Stimulated activated CD8-positive, alpha-beta memory T cell treated with anti-CD3 and anti-CD28 coated beads, Interleukin-15, amount 100 ng/mL, for 24 hours (primary cell): ENCODE data around the gene CCR8.
"Not testable (repeated sequence)": the region's sequence is repeated elsewhere in the genome, so short reads cannot be mapped to it uniquely, and the experiment has no call there.

Experiments
- DNase-seq: peaks from one replicate; pipeline ENCODE4 v3.0.0-alpha.2; 2020; ENCODE audit warnings: low read depth

CCR8 gene

DNA sequence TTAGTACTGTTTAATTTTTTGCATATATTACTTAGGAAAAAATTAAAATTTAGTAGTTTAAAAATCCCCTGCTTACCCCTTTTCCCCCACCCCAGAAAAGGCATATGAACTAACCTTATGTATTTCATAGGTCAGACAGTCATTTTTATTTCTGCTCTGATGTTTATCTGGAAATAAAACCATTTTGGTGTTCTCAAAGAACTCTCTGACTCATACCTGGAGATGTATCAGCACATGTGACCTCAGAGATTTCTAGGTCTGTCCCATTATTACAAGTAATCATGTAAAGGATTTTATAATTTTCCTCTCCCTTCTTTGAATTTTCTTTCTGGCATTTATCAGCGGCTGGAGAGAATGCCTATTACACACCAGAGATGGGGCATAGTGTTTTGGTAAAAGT lies 14.1 kb upstream of the CCR8 start:
- DNase-seq: no peak

DNA sequence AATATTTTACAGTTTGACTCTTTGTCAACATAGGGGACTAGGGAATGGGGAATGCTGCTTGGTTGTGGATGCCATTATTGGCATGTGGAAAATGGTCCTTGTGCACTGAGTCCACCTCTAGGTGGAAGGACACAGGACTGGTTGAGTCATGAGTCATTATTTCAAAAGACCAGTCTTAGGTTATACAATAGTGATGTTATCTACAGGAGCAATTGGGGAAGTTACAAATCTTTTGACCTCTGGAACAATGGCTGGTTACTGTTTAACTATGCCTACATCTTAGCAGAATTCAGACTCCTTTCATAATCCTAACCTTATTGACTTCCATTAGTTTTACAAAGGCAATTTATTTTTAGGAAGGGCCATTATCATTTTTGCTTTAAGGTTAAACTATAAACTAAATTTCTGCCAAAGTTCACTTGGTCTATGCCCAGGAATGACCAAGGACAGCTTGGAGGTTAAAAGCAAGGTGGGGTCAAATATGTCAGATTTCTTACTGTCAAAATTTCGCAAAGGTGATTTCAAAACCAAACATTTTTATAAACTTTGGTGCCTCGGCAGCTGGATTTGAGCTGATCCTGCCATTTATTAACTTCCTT lies 11.8 kb upstream of the CCR8 start:
- no peak for DNase-seq

DNA sequence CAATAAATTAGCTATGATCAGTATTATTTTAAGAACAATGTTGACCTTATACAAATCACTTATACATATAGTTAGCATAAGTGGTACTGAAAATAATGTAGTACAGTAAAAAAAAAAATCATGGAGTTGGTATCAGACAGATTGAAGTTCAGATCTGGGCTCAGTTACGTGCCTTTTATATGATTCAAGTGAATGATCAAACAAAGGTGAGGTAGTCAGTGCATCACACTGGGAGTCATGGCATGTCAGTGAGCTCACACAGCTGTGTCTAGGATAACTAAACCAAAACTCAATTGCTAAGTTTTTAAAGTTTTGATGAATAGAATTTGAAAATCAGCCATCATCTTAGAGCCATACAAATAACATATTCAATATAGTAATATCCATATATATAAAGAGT lies 11.2 kb upstream of the CCR8 start:
- DNase-seq: no peak

DNA sequence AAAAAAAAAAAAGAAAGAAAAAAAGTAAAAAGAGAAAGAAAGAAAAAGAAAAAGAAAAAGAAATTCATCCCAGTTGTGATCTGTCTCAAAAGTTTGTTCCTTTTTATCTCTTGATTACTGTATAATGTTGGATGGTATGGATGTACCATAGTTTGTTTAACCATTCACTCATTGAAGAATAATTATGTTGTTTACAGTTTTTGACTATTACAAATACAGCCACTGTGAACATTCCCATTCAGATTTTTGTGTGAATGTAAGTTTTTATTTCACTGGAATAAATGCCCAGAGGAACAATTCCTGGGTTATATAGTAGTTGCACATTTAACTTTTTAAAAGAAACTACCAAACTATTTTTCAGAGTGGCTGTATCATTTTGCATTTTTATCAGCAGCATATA lies 10.3 kb upstream of the CCR8 start:
- no peak for DNase-seq

DNA sequence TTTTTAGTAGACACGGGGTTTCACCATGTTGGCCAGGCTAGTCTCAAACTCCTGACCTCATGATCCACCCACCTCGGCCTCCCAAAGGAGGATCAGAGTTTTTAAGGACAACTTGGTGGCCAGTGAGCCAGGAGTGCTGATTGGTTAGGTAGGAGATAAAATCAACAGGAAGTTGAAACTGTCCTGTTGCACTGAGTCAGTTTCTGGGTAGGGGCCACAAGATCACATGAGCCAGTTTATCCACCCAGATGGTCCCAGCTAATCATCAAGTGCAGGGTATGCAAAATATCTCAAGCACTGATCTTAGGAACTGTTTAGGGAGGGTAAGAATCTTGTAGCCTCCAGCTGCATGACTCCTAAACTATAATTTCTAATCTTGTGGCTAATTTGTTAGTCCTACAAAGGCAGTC lies 7.9 kb upstream of the CCR8 start:
- DNase-seq: not testable (repeated sequence)

DNA sequence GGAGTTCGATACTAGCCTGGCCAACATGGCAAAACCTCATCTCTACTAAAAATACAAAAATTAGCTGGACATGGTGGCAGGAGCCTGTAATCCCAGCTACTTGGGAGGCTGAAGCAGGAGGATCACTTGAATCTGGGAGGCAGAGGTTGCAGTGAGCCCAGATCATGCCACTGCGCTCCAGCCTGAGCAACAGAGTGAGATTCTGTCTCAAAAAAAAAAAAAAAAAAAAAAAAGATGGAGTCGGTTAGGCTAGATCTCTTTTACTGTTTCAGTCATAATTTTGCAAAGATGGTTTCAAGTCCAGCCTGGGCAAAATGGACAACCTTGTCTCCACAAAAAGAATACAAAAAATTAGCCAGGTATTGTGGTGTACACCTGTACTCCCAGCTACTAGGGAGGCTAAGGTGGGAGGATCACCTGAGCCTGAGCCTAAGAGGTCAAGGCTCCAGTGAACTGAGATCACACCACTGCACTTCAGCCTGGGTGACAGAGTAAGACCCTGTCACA lies 7.2 kb upstream of the CCR8 start:
- DNase-seq: not testable (repeated sequence)

DNA sequence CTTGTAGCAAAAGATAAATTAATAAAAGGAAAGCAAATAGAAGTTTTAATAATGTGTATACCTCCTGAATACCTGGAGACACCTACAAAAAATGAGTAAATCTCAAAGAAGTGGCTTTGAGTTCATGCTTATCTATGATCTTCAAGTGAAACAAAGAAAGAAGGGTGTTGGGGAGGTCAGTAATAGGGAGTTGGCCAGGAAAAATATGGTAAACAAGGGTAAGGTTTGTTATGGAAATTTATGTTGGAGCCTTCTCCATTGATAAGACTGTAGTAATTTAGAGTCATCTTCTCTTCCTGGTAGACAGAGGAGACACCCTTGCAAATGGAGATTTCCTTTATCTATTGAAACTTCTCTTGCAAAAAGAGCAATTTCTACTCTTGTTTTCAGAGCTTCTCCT lies 6.6 kb upstream of the CCR8 start:
- no peak for DNase-seq

DNA sequence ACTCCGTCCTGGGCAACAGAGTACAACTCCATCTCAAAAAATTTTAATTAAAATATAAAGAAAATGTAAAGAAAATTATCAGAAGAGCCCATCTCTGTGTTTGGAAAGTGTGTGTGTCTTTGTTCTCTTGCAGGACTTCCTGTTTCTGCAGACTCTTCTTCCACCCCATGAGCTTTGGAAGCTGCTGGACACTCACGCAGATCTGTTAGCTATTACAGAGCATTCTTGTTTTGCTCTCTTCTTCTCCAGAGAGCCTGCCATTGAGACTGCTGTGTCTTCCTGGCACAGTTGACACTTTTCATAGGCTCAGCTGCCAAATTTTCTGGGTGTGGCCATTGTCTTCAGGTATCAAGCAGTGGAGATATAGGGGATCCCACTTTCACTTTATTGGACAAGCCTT lies 6.0 kb upstream of the CCR8 start:
- DNase-seq: no peak

DNA sequence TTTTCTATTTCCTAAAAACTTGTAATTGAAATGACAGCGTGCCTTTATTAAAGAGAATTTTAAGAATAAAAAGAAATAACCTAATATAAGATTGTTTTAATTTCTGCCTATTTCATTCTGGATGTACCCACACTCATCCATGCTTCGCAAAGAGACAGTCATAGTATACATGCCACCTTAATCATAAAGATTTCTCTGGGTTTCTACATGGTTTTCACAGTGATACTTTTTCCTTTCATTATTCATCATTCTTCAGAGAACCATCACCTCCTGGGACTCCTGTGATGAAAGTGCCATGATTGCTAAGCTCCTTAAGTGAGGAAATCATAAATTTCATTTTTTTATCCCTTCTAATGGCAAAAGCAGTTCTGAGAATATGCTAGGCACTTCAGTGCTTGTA lies 4.3 kb upstream of the CCR8 start:
- DNase-seq: no peak

DNA sequence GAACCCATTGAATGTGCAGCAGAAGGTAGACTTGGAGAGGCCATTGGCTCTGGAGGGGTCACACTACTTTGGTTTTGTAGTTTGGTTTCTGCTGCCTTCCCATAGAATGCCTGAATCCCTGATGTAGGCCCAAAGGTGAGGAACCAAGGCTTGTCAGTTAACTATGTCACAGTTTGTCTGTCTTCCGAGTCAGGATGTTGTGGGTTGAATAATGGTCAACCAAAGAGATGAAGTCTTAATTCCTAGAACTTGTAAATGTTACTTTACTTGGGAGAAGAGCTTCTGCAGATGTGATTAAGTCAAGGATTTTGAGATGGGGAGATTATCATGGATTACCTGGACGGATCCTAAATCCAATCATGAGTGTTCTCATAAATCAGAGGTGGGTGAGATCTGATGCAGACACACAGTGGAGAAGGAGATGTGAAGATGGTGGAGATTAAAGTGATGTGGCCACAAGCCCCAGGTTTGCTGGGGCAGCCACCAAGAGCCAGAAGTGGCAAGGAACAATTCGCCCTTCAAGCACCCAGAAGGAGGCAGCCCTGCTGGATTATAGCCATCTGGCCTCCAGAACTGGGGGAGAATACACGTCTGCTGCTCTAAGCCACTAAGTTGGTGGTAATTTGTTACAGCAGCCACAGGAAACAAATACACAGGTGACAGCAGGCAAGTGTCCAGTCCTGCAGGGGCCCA lies 2.3 kb upstream of the CCR8 start:
- DNase-seq: no peak

DNA sequence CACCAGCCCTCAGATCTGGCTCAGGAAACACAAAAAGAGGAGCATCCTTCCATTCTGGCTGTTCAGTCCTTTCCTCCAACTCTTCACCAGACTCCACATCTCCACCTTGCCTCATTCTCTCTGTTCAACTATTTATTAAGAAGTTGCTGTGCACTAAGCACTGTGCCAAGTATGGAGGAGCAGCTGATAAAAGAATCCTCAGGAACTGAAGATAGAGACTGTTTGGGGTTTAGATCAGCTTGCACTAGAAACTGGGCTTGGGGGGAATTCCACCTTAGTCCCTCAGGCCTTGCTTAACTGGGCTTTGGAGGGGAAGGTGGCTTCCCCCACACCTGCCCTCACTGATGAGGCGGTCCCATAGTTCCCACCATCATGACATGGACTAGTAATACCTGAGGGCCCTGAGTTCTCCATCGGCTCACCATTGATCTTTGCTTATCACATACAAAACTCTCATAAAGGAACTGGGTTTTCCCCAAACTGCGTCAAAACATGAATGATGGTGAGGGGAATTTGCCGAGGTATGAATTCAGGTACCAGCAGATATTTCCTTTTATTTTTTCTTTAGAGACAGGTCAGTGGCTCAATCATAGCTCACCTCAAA lies 1.7 kb upstream of the CCR8 start:
- no peak for DNase-seq

DNA sequence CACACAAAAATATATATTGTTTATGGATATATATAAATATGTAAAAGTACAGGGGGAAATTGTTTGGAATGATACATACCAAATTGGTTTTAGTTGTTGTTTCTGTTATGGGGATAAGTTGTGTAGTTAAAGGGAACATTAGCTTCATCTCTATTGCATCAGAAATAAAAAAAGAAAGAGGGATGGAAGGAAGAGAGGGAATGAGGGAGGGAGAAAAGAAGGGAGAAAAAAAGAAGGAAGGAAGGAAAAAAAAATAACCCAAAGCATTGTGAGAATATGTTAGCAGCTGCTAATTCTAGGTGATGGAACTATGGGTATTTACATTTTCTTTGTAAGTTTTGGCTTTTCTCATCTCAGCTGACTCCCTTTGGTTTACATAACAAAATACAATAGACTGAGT lies 1.3 kb downstream of the CCR8 start:
- DNase-seq: no peak

DNA sequence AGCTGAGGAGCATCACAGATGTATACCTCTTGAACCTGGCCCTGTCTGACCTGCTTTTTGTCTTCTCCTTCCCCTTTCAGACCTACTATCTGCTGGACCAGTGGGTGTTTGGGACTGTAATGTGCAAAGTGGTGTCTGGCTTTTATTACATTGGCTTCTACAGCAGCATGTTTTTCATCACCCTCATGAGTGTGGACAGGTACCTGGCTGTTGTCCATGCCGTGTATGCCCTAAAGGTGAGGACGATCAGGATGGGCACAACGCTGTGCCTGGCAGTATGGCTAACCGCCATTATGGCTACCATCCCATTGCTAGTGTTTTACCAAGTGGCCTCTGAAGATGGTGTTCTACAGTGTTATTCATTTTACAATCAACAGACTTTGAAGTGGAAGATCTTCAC lies 3.0 kb downstream of the CCR8 start:
- no peak for DNase-seq

DNA sequence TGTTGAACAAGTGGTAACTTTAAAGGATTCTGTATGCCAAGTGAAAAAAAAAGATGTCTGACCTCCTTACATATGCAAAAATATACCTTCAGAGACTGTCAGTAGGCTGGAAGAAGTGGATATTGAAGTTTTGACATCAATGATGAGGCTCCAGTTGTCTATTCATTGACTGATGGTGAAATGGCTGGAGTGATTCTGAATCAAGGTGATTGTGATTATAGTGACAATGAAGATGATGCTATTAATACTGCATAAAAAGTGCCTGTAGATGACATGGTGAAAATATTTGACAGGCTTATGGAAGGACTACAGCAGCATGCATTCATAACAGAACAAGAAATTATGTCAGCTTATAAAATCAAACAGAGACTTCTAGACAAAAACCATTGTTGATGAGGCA lies 4.1 kb downstream of the CCR8 start:
- DNase-seq: no peak

DNA sequence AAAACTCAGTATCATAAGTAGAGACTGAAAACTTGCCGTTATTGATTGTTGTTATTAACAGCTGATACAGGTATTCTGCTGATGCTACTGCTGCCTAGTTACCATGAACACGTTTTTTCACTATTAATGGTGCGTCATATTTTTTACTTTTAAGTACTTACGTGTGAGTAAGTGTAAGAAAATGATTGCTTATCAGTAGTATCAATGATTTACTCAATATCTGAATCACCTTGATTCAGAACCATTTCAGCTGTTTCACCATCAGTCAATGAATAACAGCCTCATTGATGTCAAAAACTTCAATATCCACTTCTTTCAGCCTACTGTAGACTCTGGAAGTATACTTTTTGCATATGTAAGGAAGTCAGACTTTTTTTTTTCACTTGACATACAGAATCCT lies 4.7 kb downstream of the CCR8 start:
- DNase-seq: no peak

DNA sequence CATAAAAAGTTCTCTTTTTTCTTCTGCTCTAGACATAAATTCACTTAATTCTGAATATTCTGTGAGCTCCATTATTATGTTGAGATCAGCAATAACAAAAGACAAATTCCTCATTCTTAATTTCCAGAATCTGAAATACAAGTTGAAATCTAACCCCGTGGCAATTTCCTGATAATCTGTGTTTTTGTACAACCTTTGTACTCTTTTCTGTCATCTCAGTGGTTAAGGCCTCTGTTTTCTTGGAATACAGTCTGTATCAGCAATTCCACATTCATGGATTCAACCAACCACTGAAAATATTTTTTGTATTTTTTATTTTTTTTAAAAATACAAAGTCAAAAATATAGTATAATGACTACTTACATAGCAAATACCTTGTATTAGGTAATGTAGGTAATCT lies 8.7 kb downstream of the CCR8 start:
- no peak for DNase-seq

DNA sequence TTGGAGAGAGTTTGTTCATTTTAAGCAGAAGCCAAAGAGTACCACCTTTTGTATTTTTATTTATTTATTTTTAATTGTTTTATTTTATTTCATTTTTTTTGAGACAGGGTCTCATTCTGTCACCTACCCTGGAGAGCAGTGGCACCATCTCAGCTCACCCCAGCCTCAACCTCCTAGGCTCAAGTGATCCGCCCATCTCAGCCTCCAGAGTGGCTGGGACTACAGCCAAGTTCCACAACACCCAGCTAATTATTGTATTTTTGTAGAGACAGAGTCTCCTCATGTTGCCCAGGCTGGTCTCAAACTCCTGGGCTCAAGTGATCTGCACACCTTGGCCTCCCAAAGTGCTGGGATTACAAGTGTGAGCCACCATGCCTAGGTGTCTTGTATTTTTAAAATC lies 9.6 kb downstream of the CCR8 start:
- no peak for DNase-seq

DNA sequence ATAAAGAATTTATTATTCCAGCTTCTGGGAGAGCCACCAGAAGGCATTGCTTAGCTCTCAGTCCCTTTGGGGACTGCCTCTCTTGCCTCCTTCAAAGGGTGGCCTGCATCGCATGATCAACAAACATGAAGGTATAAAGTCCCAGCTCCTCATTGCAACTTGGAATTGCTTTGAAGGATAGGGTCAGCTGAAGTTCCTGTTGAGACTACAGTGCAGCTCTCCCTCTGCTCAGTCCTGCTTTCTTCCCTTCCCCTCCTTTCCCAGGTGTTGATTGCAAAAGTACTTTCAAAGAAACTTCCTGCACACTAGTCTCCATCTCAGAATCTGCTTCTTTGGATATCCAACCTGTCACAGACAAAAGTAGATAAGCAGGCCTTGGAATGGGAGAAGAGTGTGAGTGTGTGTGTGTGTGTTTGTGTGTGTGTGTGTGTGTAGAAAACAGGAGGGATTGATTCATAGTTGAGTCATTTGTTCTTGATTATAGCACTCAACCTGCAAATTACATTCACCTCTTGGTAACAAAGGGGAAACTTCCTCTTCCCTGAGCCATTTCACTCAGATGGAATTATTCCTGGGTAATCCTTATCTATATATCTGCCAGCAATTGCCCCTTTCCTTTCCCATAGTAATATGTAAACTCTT lies 13.7 kb downstream of the CCR8 start:
- no peak for DNase-seq

DNA sequence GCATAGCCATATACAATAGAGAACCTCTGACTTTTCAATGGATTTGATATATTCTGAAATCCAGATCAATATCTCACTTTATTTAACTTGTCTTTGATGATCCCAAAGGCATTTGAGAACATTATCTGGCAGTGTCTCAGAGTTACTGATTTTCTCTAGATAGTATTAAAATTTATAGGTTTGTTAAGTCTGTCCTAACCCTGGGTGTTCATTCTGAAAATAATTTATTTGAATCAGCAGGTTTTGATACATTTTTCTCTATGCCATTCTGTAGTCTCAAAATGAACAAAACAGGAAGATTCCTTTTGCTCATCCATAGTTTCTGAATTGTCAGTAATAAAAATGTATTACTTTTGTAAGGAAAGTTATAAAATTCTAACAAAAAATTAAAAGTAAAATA lies 14.3 kb downstream of the CCR8 start:
- no peak for DNase-seq

DNA sequence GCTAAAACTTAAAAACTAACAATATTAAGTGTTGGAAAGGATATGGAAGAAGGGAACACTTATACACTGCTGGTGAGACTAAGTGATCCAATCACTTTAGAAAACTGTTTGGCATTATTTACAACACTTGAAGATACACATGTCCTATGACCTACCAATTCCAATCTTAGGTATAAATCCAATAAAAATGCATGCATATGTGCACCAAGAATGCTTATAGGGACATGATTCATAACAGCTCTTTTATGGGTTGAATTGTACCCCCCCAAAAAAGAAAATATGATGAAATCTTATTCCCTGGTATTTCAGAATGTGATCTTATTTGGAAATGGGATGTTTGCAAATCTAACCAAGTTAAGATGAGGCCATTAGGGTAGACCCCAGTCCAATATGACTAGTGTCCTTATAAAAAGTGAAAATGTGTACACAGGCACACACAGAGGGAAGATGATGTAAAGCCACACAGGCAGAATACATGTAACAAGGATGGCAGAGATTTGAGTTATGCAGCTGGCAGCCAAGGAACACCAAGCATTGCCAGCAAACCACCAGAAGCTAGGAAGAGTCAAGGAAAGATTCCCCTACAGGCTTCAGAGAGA lies 15.3 kb downstream of the CCR8 start:
- DNase-seq: no peak

DNA sequence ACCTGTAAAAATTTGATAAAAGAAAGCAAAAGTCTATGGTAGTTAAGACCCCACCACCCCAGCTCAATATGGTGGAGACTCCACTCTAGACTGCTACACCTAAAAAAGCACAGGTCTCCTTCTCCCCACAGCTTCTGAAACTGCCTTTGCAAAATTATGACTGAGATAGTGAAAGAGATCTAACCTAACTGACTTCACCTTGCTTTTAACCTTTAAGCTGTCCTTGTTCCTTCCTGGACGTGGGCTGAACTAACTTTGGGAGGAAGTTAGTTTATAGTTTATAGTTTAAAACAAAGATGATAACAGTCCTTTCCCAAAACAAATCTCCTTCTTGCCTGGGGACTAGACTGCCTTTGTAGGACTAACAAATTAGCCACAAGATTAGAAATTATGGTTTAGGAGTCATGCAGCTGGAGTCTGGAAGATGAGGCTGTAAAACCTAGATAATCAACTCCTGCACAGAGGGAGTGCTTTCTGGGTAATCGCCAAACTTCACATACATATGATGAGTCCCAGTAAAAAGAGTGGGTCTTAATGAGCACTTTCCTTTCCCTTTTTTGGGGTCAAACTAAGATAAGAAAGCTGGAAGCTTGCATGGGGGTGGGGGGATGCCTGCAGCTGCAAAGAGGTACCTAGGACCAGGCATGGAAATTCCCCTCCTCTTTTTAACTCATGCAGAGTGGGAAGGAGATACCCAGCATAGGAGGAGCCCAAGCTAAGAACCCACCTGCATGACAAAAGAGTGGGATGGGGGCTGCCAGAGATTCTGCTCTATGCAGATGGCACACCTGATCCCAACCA lies 17.5 kb downstream of the CCR8 start:
- DNase-seq: no peak

DNA sequence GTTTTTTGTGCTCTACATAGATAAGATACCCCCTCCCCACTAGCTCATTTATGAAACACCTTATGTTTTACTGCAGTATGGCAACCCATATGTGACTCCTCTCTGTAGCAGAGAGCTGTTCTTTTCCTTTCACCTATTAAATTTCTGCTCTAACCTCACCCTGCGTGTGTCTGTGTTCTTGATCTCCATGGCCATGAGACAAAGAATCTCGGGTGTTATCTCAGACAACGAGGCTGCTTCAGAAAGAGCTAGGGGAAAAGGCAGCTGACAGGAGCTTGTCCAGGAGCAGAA lies 18.0 kb downstream of the CCR8 start:
- no peak for DNase-seq
